GM21390 (cell line): ENCODE results near the gene NRARP.

Experiments
- ATAC-seq: cut with Tn5 transposase; IDR thresholded peaks from one replicate; pipeline ENCODE4 v1.9.1; 2021; ENCODE audit not compliant: unreplicated experiment

NRARP gene

GRCh38 chr9:137311171-137311985, 9.3 kb upstream of the NRARP start:
- no peak for ATAC-seq

- ATAC-seq = no peak
Observed at GRCh38 chr9:137310189-137311052, 8.3 kb upstream of the NRARP start.

- no peak for ATAC-seq
Observed at GRCh38 chr9:137309368-137310188, 7.5 kb upstream of the NRARP start.

GRCh38 chr9:137308057-137308619, 6.1 kb upstream of the NRARP start:
- ATAC-seq = no peak

- no peak for ATAC-seq
Observed at GRCh38 chr9:137307255-137308056, 5.4 kb upstream of the NRARP start.

DNA sequence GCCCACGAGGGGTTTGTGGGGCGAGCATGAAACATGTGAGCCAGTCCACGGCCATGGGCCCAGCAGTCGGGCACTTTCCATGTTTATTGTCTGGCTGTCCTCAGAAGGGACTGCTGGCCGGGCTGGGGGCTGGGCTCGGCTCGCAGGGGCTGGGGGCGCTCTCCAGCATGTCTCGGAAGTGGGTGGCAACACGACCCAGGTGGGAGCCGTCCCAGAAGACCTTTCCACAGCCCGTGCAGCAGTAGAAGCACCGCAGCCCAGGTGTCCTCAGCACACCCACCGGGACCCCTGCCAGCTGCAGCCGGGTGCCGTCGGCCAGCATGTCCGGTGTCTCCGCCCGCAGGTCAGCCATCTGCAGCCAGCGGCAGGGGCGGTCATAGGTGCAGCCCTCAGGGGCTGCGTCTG, 4.8 kb upstream of the NRARP start:
- ATAC-seq = no peak

GRCh38 chr9:137306066-137306849, 4.2 kb upstream of the NRARP start:
- no peak for ATAC-seq

DNA sequence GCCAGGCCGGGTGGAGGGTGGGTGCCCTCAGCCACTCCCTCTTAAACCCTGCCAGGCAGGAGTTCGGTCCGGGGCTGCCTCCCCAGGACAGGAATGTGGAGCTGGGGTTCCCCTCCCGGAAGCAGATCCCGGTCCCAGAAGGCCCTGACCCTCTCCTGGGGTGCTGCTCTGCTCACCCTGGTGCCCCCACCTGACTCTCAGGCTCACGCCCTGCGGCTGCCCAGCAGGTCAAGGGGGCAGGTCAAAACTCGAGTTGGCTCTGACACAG, 3.7 kb upstream of the NRARP start:
- ATAC-seq = no peak

DNA sequence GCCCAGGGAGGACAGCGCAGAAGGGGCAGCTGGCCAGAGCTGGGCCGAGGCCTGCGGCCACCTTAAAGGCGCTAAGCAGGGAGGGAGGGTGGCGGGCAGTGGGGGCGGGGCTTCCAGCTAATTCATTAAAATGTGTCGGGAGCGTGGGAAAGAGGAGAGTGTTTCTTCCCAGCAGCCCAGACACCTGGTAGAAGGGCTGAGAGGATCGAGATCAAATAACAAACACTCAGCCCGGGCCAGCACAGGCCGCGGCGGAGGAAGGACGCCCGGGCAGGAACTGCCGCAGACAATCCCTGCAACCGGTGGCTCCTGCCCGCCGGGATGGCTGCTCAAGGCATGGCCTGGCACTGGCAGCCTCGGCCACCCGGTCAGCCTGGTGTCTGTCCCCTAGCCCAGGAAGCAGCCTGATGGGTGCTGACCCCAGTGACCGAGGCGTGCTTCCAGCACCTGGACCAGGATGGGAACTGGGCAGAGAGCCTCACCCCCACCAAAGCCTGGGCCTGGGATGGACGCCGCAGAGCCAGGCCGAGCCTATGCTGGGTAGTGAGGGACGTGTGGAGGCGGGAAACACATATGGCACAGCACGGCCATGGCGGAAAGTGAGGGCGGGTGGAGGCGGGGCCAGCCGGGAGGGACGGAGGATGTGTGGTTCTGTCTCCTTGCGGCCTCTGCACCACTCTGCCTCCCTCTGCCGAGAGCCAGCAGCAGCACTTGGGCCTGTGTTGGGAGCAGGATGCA, 3.2 kb upstream of the NRARP start:
- ATAC-seq = no peak

DNA sequence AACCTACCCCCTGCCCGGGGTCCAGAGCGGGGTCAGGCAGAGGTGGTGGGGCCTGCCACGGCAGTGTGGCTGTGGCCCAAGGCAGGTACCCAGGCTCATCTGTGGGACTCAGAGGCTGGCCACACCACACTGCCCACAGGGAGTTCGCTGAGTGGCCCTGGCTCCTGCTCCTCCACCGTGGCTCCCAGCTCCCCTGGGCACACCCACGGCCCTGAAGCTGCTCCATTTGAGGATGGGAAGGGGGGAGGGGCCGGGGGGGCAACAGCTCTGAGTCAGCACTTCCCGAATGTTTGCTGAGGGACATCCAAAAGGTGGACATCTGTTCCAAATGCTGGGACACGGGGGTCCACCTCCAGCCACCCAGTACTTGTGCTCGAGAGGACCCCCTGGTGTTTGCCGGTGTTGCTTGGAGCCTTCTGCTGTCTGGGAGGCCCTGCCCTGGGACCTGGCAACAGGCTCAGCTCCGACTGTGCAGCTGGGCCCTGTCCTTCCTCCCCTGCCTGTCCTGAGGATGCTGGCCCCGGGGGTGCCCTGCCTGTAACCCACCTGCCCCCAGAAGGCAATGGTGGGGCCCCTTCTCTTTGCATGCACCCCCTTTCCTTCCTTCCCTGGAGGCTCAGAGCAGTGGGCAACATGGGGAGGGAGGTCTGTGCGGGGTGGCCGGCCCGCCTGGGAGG, 2.5 kb upstream of the NRARP start:
- ATAC-seq = no peak

DNA sequence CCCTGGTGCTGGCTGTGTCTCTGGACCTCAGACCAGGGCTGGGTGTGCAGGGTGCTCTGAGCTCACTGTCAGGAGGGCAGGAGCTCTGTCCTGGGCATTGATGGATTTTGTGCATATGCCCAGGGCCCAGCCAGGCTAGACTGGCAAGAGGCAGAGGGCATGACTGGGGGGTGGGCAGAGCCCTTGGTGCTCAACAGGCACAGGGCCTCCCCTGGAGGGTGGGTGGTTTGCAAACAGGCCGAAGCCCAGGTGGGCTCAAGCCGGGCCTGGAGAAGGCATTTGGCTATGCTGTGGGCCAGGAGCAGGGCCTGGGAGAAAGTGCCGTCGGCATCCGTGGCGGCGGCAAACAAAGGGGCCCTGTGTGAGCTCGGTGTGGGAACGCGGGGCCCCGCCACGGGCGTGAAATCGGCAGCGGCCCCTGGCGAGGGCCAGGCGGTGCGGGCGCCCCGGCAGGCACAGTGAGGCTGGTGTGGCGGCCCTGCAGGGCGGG, 1.9 kb upstream of the NRARP start:
- no peak for ATAC-seq

DNA sequence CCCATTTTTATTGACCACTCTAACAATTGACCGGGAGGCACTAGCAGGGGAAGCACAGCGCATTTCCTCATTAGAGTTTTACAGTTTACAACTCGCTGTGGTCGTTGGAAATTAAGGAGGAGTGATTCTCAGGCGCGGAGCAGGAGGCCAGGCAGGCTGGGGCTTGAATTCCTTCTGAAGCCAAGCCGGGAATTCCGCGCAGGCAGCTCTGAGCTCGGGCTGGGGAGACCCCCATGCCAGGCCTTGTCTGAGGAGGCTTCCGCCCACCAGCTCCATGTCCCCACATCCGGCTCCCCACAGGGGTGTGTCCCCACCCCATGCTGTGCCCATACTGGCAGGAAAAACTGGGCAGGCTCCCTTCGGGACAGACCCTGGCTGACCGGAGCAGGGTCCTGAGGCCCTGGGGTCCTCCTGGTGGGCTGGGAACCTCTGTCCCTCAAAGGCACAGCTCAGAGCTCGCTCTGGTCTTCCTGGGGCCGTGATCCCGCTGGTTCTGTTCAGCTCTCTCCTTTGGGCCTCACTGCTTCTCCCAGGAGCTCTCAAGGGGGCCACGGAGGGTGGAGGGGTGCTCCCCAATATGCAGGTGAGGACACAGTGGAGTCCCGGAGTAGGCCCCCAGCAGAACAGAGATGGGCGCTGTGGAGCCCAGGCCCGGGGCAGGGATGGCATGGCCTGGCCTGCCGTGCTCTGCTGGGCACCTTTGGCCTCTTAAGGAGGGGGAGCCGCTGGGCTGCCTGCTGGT, 1.3 kb upstream of the NRARP start:
- no peak for ATAC-seq

DNA sequence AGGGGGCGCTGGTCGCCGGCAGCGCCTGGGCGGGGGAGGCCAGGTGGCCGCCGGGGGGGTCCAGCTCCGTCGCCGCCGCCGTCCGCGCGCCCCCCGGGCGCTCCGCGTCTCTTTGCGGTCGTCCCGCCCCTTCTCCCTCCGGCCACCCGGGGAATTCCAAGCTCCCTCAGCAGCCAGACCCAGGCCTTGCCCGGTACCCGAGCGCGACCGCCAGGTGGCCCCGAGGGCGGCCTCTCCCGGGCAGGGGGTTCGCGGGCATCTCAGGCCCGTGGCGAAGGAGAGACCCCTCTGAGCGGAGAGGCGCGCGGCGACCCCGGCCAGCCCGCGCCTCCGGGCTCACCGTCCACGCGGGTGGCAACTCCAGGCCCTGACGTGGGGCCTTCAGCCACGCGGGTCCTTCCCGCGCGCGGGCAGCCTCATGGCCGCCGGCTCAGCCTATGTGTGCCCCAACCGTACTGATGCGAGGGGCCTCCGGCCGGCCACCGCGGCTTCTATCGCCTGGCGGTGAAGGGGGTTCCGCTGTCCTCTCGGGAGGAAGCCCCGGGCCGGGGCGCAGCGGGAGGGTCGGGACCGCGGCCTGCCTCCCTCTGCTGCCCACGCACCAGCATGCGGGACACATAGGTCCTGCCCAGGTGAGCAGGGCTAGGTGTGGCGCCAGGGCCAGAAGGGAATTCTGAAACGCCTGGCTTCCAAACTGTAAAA, 529 bp upstream of the NRARP start:
- ATAC-seq = peak; percentile 34

DNA sequence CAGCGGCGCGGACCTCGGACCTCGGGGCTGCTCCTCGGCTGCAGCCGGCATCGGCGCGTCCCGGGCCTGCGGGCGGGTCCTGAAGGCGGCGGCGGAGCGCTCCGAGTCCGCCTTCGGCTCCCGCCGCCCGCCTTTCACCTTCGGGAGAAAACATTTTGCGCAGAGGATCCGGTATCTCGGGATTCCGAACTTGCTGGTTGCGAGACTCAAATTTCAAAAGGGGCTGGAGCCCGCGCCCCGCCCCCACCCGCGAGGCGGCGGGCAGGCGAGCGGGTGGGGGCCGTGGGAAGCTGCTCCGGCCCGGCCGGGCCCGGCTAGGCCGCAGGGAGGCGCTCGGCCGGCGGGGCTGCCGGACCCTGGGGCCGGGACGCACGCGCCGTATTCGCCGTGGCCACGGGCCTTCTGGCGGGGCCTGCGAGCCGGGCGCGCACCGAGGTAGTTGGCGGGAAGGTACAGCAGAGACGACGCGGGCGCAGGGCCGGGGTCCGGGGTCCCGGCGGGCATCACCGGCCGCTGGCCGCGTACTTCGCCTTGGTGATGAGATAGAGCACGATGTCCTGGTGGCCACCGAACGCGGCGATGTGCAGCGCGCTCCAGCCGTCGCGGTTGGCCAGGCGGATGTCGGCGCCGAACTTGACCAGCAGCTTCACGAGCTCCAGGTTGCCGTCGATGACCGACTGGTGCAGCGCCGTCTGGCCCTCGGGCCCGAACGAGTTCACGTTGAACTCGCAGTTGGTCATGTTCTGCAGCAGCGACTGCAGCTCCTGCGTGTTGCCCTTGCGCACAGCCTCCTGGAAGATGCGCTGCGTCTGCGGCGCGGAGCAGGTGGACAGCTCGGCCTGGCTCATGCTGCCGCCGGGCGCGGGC, 757 bp downstream of the NRARP start:
- ATAC-seq = peak; percentile 5

- no peak for ATAC-seq
Observed at GRCh38 chr9:137300567-137301080, 1.4 kb downstream of the NRARP start.

GRCh38 chr9:137299938-137300337, 2.1 kb downstream of the NRARP start:
- ATAC-seq = no peak
